ENCODE data around the gene CMC2. TPM values are rescaled to one million over a fixed set of nuclear protein-coding genes. Genes with fewer than 3 reads are reported as not detected.

CMC2 gene
- total RNA-seq, 1 donor = 30.7 TPM

- no peak overlapping the region for H3K4me3 ChIP-seq (ENCODE audit: low read depth, low read length)
- peak; percentile 92 for DNase-seq (ENCODE audit: low read depth)
- TF ChIP-seq CTCF (IDR thresholded peaks at IDR 0.05; ENCODE audit: insufficient read depth, low read depth, low read length) = no peak
Measured at GRCh38 chr16:80938004-80938878, 68.4 kb downstream of the CMC2 start.

- DNase-seq (ENCODE audit: low read depth) = peak; percentile 24
- TF ChIP-seq CTCF (IDR thresholded peaks at IDR 0.05; ENCODE audit: insufficient read depth, low read depth, low read length) = no peak
- H3K4me3 ChIP-seq (ENCODE audit: low read depth, low read length) = no peak overlapping the region
Measured at GRCh38 chr16:80936410-80936809, 70.3 kb downstream of the CMC2 start.

GRCh38 chr16:80935691-80936090, 71.0 kb downstream of the CMC2 start:
- no peak overlapping the region for H3K4me3 ChIP-seq (ENCODE audit: low read depth, low read length)
- DNase-seq (ENCODE audit: low read depth) = no peak
- no peak for TF ChIP-seq CTCF (IDR thresholded peaks at IDR 0.05; ENCODE audit: insufficient read depth, low read depth, low read length)

GRCh38 chr16:80932708-80933095, 74.0 kb downstream of the CMC2 start:
- TF ChIP-seq CTCF (IDR thresholded peaks at IDR 0.05; ENCODE audit: insufficient read depth, low read depth, low read length) = no peak
- peak overlapping the region; percentile 58 for H3K4me3 ChIP-seq (ENCODE audit: low read depth, low read length)

GRCh38 chr16:80931801-80932707, 74.6 kb downstream of the CMC2 start:
- peak overlapping the region; percentile 58 for H3K4me3 ChIP-seq (ENCODE audit: low read depth, low read length)
- DNase-seq (ENCODE audit: low read depth) = peak; percentile 57
- no peak for TF ChIP-seq CTCF (IDR thresholded peaks at IDR 0.05; ENCODE audit: insufficient read depth, low read depth, low read length)

More at GRCh38 chr16:80932708-80933095, 74.0 kb downstream of the CMC2 start:
- DNase-seq (ENCODE audit: low read depth) = peak; percentile 54

- no peak overlapping the region for H3K4me3 ChIP-seq (ENCODE audit: low read depth, low read length)
- peak; percentile 66 for DNase-seq (ENCODE audit: low read depth)
- peak; percentile 90 for TF ChIP-seq CTCF (IDR thresholded peaks at IDR 0.05; ENCODE audit: insufficient read depth, low read depth, low read length)
Measured at GRCh38 chr16:80924372-80924978, 82.2 kb downstream of the CMC2 start.
